ENCODE results near the gene SLC6A2. TPM values are rescaled to one million over a fixed set of nuclear protein-coding genes. Genes with fewer than 3 reads are reported as not detected.

The SLC6A2 gene
- total and polyA plus RNA-seq, 2 of the 13 experiments (the other 11 are each of a cell fraction or from before 2014, with no cell fraction given), result 0.62 to 0.66 TPM

DNA sequence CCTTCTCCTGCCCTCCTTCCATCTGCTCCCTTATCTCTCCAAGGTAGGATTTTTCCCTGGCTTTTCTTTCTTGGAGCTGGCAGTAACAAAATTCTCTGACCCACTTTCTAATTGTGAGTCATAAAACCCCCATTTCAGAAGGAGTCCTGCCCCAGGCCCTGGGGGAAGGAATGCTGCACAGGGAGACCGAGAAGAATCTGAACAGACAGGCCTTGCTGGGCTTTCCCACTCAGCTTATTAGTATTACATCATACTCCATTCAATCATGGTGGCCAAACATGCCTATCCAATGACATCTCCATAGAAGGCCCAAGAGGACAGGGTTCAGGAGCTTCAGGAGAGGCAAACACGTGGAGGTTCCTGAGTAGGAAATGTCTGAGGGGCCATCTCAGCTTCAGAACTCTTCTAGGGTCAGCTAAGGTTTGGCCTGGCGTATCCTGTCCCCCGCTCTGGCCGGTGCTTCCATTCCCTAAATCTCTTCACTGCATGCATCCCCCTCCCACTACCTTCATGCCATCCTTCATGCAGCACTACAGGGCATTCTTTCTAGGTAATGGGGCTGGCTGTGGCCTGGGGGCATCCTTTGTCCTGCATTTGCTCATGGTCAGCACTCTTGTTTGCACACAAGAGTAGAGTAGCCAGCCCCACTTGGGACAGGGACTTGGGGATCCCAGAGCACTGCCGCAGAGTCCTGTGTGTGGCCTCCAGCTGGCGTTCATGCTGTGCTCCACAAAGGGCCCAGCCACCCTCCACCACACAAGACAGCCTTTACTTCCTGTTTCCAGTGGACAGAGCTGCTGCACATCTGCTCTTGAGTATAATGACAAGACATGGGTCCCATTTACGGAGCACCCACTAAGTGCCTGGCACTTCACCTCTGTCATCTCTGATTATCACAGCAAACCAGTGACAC, 8.2 kb downstream of the SLC6A2 start (continued):
- peak; percentile 41; the same call in 1 of the 2 replicates for TF ChIP-seq CEBPB (IDR thresholded peaks at IDR 0.05; ENCODE audit: borderline replicate concordance, low read depth, low read length)
- TF ChIP-seq ZNF629 (CRISPR knock-in tag; conservative IDR thresholded peaks at IDR 0.05), result no peak
- no peak for TF ChIP-seq ETV5 (CRISPR knock-in tag; IDR thresholded peaks at IDR 0.05; ENCODE audit: borderline replicate concordance)

DNA sequence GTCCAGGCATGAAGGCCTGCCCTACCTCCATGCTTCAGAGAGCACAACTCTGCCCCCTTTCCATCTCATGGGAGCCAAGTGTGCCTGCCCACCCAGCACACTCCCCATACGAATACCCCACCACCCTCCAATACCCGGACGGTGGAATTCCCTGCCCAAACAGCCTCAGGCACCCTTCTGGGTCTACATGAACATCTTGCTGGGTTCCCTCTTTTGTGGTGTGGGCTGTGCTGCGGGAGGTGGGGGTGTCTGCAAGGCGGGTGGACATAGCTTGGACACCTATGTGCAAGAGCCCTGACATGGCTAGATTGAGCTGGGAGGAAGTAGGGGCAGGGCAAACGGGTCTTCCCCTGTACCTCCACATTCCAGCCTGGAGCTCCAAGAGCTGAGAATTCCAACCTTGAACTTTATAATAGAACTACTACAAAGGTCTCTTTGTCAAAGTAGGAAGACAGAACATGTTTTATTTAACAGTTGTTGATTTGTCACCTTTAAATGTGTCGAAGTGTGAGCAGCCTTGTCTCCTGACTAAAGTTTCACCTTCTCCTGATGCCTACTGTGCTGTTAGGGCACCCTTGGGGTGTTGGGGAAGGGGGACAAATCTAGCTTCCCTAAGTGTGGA, 9.1 kb downstream of the SLC6A2 start:
- CTCF ChIA-PET (ENCODE audit: low intra/inter-chr PET ratio, low total read pairs), result no interaction called here
- TF ChIP-seq, protein P1, sequence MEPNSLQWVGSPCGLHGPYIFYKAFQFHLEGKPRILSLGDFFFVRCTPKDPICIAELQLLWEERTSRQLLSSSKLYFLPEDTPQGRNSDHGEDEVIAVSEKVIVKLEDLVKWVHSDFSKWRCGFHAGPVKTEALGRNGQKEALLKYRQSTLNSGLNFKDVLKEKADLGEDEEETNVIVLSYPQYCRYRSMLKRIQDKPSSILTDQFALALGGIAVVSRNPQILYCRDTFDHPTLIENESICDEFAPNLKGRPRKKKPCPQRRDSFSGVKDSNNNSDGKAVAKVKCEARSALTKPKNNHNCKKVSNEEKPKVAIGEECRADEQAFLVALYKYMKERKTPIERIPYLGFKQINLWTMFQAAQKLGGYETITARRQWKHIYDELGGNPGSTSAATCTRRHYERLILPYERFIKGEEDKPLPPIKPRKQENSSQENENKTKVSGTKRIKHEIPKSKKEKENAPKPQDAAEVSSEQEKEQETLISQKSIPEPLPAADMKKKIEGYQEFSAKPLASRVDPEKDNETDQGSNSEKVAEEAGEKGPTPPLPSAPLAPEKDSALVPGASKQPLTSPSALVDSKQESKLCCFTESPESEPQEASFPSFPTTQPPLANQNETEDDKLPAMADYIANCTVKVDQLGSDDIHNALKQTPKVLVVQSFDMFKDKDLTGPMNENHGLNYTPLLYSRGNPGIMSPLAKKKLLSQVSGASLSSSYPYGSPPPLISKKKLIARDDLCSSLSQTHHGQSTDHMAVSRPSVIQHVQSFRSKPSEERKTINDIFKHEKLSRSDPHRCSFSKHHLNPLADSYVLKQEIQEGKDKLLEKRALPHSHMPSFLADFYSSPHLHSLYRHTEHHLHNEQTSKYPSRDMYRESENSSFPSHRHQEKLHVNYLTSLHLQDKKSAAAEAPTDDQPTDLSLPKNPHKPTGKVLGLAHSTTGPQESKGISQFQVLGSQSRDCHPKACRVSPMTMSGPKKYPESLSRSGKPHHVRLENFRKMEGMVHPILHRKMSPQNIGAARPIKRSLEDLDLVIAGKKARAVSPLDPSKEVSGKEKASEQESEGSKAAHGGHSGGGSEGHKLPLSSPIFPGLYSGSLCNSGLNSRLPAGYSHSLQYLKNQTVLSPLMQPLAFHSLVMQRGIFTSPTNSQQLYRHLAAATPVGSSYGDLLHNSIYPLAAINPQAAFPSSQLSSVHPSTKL (CRISPR knock-in tag; IDR thresholded peaks at IDR 0.05), result peak; percentile 30; the same call in 1 of the 2 replicates
- TF ChIP-seq JUND (CRISPR knock-in tag; IDR thresholded peaks at IDR 0.05) (0 out of 2 replicates have a peak, but pooled peaks have one; percentile 3), ASH2L (IDR thresholded peaks at IDR 0.05; ENCODE audit: insufficient read length, low read depth, low read length) (peak; percentile 38), PPARG (CRISPR knock-in tag; conservative IDR thresholded peaks at IDR 0.05) (peak; percentile 71), SOX5 (CRISPR knock-in tag; IDR thresholded peaks at IDR 0.05; ENCODE audit: borderline replicate concordance) (peak; percentile 49; the same call in 1 of the 2 replicates), TEAD3 (CRISPR knock-in tag; optimal IDR thresholded peaks at IDR 0.05; ENCODE audit: borderline replicate concordance) (peak; percentile 79)
- TF ChIP-seq, protein P2, sequence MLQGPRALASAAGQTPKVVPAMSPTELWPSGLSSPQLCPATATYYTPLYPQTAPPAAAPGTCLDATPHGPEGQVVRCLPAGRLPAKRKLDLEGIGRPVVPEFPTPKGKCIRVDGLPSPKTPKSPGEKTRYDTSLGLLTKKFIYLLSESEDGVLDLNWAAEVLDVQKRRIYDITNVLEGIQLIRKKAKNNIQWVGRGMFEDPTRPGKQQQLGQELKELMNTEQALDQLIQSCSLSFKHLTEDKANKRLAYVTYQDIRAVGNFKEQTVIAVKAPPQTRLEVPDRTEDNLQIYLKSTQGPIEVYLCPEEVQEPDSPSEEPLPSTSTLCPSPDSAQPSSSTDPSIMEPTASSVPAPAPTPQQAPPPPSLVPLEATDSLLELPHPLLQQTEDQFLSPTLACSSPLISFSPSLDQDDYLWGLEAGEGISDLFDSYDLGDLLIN (CRISPR knock-in tag; IDR thresholded peaks at IDR 0.05; ENCODE audit: borderline replicate concordance), result no peak
- TF ChIP-seq, protein P3, sequence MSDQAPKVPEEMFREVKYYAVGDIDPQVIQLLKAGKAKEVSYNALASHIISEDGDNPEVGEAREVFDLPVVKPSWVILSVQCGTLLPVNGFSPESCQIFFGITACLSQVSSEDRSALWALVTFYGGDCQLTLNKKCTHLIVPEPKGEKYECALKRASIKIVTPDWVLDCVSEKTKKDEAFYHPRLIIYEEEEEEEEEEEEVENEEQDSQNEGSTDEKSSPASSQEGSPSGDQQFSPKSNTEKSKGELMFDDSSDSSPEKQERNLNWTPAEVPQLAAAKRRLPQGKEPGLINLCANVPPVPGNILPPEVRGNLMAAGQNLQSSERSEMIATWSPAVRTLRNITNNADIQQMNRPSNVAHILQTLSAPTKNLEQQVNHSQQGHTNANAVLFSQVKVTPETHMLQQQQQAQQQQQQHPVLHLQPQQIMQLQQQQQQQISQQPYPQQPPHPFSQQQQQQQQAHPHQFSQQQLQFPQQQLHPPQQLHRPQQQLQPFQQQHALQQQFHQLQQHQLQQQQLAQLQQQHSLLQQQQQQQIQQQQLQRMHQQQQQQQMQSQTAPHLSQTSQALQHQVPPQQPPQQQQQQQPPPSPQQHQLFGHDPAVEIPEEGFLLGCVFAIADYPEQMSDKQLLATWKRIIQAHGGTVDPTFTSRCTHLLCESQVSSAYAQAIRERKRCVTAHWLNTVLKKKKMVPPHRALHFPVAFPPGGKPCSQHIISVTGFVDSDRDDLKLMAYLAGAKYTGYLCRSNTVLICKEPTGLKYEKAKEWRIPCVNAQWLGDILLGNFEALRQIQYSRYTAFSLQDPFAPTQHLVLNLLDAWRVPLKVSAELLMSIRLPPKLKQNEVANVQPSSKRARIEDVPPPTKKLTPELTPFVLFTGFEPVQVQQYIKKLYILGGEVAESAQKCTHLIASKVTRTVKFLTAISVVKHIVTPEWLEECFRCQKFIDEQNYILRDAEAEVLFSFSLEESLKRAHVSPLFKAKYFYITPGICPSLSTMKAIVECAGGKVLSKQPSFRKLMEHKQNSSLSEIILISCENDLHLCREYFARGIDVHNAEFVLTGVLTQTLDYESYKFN (CRISPR knock-in tag; conservative IDR thresholded peaks at IDR 0.05), result 0 out of 2 replicates have a peak, but pooled peaks have one; percentile 17

More for the DNA sequence above, 9.1 kb downstream of the SLC6A2 start:
- peak overlapping the region; percentile 4 for H3K27ac ChIP-seq (ENCODE audit: extremely low read length, insufficient read depth, low read length)
- POLR2A ChIA-PET, result interaction anchor here (0.5 to 1.4 kb wide), 4 partner anchors 12 to 1331 kb away, joined by 3 to 4 read pairs (median 3); no protein-coding TSS in a partner anchor
- H3K4me3 ChIP-seq (replicated peaks in 1 of 3; ENCODE audit: insufficient read depth in 1 of 3, low read depth in 2 of 3, low read length in 3 of 3), result no peak overlapping the region
- ATAC-seq (peak; percentile 79), FAIRE-seq (peak; percentile 39), DNase-seq (ENCODE audit: low spot score) (peak; percentile 78)
- H3K4me2 ChIP-seq (ENCODE audit: low read depth, low read length), result peak overlapping the region; percentile 48
- H4K20me1 ChIP-seq (ENCODE audit: insufficient read depth, low read length), result no peaks in the 10 kb centered on the region
- H3K36me3 ChIP-seq (replicated peaks in 1 of 2; ENCODE audit: control insufficient read depth in 1 of 2, insufficient read depth in 2 of 2, low read length in 2 of 2), result no peaks in the 10 kb centered on the region
- intact Hi-C loops (cut with micrococcal nuclease; ENCODE audit: unreplicated experiment), result no loop called here
- no peaks in the 10 kb centered on the region for H3K27me3 ChIP-seq (ENCODE audit: control insufficient read depth in 1 of 2, insufficient read depth in 2 of 2, low read length in 2 of 2)
- no peak overlapping the region for H2AFZ ChIP-seq (ENCODE audit: low read length)
- H3K9ac ChIP-seq (ENCODE audit: insufficient read depth, low read depth, low read length), result no peak overlapping the region
- H3K9me3 ChIP-seq (ENCODE audit: low read length), result peaks cover 10% of the 10 kb centered on the region; the same call in 1 of the 2 replicates
- no peaks in the 10 kb centered on the region for H3K79me2 ChIP-seq (ENCODE audit: insufficient read depth, low read length)
- WGBS (ENCODE audit: low lambda C conversion rate), result 44% methylated on average over 7 of the region's 7 CpGs
- H3K4me1 ChIP-seq (ENCODE audit: insufficient read depth, low read length), result peaks cover 70% of the 10 kb centered on the region
- BruUV-seq (replicated peaks), result no TSS peak
- in situ Hi-C loops (cut with HindIII; ENCODE audit: extremely low pct_ligation_motif_present, low pct_unique_long_range_greater_than_20kb), result no loop called here
